Sciatic nerve (tissue), 2 donors: ENCODE results near the gene ERVFRD-1. TPM values are rescaled to one million over a fixed set of nuclear protein-coding genes. Genes with fewer than 3 reads are reported as not detected.
A peak's percentile ranks its signal among the peaks of the same experiment; 100 is the strongest.

ENCODE experiments used
- ATAC-seq: fragments of 200-7000 bp; cut with Tn5 transposase; one replicate; pipeline ENCODE4 v1.9.1; 2020; ENCODE audit warnings: mild to moderate bottlenecking, moderate library complexity
- DNase-seq: peaks from one replicate; pipeline ENCODE4 v3.0.0-alpha.2; 2020; ENCODE audit warnings: low spot score
- intact Hi-C: fragments of 100-400 bp; cut with DNase I; formaldehyde crosslinking; loops from one replicate; pipeline ENCODE4 v1.14.2; 2022
- total RNA-seq: library from RNA; stranded (reverse); fragmentation: NEBNext Ultra II Directional; extraction: Animal tissue kit (Norgen Biotek cat#: 25700); gene quantifications from one replicate; pipeline ENCODE4 v1.2.1, GENCODE V29; 2021
- donor health status: DM: no; HTN: no; CAD: no.
- donor health status: DM: no; HTN: no; CAD: no.

Gene ERVFRD-1, protein sequence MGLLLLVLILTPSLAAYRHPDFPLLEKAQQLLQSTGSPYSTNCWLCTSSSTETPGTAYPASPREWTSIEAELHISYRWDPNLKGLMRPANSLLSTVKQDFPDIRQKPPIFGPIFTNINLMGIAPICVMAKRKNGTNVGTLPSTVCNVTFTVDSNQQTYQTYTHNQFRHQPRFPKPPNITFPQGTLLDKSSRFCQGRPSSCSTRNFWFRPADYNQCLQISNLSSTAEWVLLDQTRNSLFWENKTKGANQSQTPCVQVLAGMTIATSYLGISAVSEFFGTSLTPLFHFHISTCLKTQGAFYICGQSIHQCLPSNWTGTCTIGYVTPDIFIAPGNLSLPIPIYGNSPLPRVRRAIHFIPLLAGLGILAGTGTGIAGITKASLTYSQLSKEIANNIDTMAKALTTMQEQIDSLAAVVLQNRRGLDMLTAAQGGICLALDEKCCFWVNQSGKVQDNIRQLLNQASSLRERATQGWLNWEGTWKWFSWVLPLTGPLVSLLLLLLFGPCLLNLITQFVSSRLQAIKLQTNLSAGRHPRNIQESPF
- 0.22 TPM for total RNA-seq

DNA sequence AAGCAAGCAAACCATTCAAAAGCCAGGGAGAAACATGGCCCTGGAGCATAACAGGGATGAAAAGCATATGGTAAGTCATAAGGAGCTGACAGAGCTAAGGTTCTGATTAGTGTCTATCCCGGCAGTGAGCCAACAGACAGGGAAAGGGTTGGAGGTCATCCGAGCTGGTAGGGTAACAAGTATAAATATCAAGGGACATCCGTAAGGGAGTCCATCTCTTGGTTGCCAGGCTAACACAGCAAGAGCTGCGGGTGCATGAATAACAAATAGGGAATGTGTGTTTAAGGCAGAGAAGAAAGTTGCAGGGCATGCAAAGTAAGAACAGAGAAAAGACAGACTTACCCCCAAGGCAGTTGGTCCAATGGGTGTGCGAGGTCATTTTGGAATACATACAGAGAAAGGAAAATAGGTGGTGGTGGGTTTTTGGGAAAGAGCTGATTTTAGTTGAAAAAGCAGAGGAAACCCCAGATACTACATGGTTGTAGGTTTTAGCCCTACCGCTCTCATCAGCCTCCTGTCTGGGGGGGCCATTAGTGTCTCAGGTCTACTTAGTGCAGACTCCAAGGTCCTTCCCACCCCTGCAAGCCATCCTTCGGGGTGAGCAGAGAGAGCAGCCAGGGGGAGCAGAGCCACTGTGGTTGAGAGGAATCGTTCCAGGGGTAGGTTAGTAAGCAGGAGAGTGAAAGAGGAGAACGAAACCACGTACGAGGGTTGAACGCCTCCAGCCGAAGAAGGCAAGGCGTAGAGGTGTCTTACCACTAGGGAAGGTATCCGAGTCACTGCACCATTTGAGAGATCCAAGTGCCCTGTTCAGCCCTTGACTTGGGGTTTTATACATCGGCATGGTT is at the start of gene ERVFRD-1:
TSS of gene ERVFRD-1 (minus strand) at position 805 of the 848 bp plus-strand sequence. CDS start 6,415 bp downstream, outside the sequence.
- intact Hi-C loops, result no loop called here
- ATAC-seq, result no peak
- no peak for DNase-seq

DNA sequence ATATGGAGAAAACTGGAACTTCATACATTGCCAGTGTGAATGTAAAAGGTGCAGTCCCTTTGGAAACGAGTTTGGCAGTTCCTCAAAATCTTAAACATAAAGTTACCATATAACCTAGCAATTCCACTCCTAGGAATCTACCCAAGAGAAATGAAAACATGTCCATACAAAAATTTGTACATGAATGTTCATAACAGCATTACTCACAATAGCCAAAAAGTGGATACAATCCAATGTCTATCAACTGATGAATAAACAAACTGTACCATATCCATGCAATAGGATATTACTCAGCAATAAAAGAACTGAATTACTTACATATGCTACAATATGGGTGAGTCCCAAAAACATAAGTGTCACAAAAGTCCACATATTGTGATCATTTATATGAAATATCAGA is 48.7 kb upstream of the ERVFRD-1 start:
- intact Hi-C loops, result no loop called here
- no peak for ATAC-seq
- no peak for DNase-seq

GRCh38 chr6:11155589-11155988 is 44.1 kb upstream of the ERVFRD-1 start:
- ATAC-seq (no peak), DNase-seq (no peak)
- intact Hi-C loops, result no loop called here

DNA sequence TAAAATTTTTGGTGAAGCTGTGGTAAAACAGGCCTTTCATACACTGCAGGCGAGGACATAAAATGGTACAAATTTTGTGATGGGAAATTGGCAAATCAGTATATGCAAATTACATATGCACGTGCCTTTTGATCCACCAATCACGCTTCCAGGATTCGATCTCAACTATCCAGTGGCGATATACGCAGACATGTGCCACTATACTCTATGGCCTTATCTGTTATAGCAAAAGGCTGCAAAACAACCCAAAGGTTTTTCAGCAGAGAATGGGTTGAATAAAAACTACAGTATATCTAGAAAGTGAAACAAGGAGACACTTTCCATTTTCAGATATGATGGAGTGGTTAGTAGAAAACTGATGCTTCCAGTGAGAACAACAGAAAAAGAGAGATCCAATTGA is 41.9 kb upstream of the ERVFRD-1 start:
- intact Hi-C loops, result no loop called here
- DNase-seq (no peak), ATAC-seq (no peak)

- intact Hi-C loops, result no loop called here
- DNase-seq (no peak), ATAC-seq (no peak)
Observed at GRCh38 chr6:11152581-11152980, 41.1 kb upstream of the ERVFRD-1 start.

DNA sequence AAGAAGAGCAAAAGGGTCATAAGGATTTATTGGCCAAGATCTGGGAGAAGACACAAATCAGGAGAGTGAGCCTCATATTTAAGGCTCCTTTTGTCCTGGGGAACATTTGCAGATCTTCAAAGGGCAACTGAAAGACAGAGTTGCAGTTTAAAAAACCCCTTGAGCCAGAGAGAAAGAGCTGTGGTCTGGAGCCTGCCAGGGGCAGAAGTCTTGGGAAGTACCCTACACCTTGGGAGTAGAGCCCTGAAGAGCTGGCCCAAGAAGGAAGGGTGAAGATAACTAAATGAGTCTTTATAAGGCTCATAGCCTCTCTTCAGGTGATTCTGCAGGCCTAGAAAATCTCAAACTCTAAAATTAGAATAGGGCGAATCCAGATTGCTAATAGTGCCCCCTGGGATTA is 40.0 kb upstream of the ERVFRD-1 start:
- no peak for DNase-seq
- ATAC-seq, result no peak
- intact Hi-C loops, result no loop called here

DNA sequence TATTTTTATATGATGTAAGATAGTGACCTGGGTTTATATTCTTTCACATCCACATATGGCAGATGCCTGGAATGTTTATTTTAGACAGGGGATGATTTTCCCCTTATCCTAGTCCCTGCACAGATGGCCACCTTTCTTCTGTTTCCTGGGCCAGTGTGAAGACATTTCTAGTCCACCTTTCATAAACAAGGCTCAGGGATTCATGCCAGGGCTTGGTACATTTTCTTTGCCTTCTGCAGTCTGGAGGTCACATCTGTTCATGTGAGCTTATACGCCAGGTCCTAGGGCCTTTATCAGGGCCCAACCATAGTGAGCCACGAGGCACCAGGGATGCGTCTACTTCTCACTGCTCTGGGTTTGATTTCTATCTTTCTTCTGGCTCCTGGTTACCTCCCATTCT is 38.0 kb upstream of the ERVFRD-1 start:
- no peak for ATAC-seq
- intact Hi-C loops, result loop anchor here (5.0 kb wide), 1 partner anchor 348 kb away; no protein-coding TSS in a partner anchor
- no peak for DNase-seq

DNA sequence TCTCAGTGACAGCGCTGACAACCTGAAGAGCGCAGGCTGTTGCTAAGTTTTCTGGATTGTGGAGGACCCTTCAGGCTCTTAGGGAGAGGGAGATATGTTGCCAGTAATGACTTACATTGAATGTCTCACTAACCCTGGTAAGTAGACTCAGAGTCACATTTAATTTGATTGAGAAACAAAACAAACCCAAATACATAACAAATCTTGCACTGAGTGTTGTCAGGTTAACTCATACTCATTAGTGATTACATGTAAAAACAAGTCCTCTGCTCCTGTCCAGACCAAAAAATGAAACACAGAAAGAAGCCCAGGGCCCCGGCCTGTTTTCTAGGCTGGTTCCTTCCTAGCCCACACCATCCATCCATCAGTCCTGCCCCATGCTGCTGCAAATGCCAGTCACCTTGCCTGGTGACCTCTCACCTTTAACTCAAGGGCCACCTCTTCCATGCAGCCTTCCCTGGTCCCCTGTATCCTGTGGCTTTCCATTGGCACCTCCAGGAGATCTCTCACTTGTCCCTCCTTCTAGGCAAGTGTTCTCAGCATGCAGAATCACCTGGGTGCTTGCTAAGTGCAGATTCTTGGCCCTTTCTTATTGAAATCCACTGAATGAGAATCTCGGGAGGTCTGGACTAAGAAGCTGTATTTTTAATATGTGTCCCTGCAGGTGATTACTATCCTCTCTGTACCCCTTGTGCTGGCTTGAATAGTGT is 34.7 kb upstream of the ERVFRD-1 start:
- no peak for ATAC-seq
- DNase-seq, result no peak
- intact Hi-C loops, result loop anchor here (5.0 kb wide), 1 partner anchor 351 kb away; no protein-coding TSS in a partner anchor

DNA sequence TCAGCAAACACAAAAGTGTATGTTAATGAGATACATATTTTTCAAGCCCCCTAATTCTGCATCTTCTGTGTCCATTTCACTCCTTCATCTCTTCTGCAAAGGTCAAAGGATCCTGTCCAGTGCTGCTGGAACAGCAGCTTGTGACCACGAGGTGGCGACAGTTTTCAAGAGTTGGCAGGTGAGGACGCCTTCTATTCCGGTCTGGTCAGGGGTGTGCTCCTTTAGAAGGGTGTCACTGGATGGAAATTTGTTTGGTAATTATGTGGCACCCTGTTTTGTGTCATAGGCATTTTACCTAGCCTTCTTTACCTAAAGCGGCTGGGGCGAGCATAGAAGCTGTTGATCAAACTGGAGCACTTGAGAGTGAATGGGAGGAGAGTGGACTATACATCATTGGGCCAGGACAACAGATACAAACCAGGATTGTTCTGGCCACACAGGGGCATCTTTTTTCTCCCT is 32.9 kb upstream of the ERVFRD-1 start:
- intact Hi-C loops, result no loop called here
- ATAC-seq, result peak; percentile 96
- DNase-seq, result peak; percentile 90

DNA sequence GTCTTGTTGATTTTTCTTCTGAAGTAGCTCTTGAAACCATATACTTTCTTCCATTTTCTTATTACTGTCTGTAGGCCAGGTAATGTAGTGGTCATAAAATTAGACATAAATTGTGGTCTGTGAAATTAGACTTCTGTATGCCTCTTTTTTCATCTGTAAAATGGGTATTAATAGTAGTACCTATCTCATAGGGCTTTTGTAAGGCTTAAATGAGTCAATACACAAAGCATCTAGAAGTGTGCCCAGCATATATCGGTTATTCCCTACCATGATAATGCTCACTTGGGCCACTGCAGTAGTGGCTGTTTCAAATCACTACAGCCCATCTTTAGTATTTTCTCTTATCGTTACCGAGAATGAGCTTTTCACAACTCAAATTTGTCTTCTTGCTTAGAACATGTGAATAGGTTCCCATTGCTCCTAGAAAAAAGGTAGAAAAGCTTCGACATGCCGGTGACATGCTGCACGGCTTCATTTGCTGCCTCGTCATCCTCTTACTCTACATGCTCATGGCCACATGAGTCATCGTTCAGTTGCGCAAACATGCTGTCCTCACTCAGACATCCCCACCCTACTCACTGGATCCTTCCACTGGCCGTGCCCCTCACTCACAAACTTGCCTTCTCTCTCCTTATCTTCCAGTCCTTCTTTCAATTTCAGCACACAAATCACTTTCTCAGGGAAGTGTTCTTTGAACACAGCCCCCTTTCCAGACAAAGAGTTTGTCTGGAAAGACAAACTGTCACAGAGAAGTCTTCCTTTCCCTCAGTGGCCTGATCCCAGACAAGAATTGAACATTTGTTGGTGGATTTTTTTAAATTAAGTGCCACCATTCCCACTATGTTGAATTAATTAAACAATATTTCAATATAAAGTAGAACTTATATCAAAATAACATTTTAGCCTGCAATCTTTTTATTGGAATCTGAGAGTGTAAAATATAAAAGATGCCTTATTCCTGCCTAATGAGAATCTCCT is 32.2 kb upstream of the ERVFRD-1 start:
- ATAC-seq, result peak; percentile 69
- DNase-seq, result peak; percentile 66
- intact Hi-C loops, result no loop called here

DNA sequence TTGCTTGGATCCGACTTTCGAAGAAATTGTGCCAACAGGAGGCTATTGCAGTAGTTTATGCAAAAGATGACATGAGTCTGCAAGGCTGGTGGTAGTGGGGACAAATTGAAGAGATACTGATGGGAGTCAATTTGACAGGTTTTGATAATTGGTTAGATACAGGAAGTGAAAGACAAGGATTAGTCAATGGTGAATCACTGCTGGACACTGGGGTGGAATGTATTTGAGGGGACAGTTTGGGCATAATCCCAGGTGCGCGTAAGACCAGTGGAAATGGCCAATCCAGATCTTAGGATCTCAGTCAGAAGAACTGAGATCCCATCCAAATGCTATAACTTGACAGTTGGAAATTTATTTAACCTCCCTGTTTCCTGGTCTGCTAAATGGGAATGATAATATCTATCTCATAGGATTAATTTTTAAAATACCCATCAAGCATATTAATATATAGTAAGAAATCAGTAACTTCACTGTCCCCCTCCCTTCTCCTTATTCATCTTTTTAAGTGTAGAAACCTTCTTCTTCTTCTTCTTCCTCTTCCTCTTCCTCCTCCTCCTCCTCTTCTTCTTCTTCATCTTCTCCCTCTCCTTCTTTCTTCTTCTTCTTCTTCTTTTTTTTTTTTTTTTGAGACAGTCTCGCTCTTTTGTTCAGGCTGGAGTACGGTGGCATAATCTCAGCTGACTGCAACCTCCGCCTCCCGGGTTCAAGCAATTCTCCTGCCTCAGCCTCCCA is 30.9 kb upstream of the ERVFRD-1 start:
- intact Hi-C loops, result no loop called here
- DNase-seq (no peak), ATAC-seq (no peak)

DNA sequence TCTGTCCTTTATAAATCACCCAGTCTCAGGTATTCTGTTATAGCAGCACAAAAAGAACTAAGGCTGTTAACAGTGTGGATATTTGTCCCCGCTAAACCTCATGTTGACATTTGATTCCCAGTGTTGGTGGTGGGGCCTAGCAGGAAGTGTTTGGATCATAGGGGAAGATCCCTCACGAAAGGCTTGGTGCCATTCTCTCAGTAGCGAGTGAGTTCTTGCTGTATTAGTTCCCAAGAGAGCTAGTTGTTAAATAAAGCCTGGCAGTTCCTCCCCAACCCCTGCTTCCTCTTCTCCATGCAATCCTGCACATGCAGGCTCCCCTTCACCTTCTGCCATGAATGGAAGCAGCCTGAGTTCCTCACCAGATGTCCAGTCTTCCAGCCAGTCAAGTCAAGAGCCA is 29.8 kb upstream of the ERVFRD-1 start:
- DNase-seq (no peak), ATAC-seq (no peak)
- intact Hi-C loops, result no loop called here

- ATAC-seq, result no peak
- intact Hi-C loops, result no loop called here
- no peak for DNase-seq
Observed at GRCh38 chr6:11140056-11140455, 28.5 kb upstream of the ERVFRD-1 start.

DNA sequence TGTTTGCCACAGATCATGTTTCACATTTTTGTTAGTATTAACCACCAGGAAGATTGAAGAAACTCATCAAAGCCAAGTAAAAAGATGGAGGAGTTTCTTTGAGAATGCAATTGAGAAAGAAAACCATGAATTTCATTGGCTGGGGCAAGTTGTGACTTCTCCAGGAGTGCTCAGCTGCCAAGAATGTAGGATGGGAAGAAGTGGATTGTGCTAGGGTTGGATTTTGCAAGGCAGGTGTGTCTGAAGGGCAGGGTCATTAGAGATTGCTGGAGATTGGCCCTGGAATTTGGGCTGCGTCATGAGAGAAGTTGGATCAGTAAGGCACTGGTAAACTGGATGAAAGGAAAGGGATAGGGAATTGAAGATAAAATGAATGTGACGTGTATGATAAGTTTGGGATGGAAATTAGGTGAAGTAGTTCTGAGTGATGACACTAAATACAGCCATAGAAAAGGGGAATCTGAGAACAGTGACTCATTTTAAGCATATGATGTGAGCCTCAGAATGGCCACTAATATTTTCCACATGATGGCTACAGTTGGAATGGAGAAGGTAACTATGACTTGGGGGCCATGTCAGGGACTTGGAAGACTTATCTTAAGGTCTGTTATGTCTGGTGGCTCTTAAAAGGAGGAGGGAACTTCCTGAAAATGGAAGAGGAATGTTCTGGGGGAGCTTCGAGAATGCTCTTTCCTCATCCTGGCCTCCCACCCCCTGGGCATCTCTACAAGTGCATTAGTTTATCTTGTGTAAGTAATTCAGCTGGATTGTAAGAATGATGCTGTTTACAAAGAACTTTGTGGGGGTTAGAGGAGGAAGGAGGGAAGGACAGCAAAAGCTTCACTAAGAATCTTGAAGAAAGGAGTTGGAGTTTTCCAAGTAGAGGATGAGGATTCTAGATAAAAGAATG is 27.8 kb upstream of the ERVFRD-1 start:
- intact Hi-C loops, result no loop called here
- no peak for DNase-seq
- ATAC-seq, result no peak

- ATAC-seq (no peak), DNase-seq (no peak)
- intact Hi-C loops, result no loop called here
Observed at GRCh38 chr6:11136809-11137208, 25.3 kb upstream of the ERVFRD-1 start.

GRCh38 chr6:11133281-11133680 is 21.8 kb upstream of the ERVFRD-1 start:
- ATAC-seq (no peak), DNase-seq (no peak)
- intact Hi-C loops, result no loop called here
